OCI-LY1 (cell line): ENCODE measurements around the gene RAB21.

Source experiments
- EZH2 ChIP-seq: fragments of 200-600 bp; sonication (generic), shearing (Covaris generic); IDR thresholded peaks from 2 replicates; pipeline ENCODE4 v1.8.0; 2017; ENCODE audit warnings: borderline replicate concordance, mixed run types, mild to moderate bottlenecking, antibody characterized with exemption, low read length, moderate library complexity, mixed read lengths
- TF ChIP-seq, protein P1 (sequence below): fragments of 200-600 bp; sonication (generic), shearing (Covaris generic); IDR thresholded peaks from 2 replicates; pipeline ENCODE4 v1.5.1; 2017; ENCODE audit warnings: mild to moderate bottlenecking, antibody characterized with exemption, low read length, moderate library complexity, mixed read lengths

DNA sequence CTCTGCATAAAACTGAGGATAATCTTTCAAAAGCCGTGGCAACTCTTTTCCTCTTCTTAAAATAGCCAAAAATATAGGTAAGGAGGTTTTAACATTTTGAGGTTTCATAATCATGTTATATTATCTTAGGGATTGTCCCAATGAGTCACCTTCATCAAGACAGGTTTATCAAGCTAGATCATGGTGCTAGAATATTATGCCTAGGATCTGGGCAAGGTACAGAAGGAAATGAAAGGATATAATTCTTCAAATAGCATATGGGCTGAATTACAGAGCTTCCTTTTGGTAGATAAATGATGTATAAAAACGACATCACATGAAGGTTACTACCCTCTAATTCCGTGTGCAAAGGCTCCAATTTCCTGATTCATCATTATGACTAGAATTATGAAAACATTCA is 56.3 kb downstream of the RAB21 start:
- TF ChIP-seq, protein P1, sequence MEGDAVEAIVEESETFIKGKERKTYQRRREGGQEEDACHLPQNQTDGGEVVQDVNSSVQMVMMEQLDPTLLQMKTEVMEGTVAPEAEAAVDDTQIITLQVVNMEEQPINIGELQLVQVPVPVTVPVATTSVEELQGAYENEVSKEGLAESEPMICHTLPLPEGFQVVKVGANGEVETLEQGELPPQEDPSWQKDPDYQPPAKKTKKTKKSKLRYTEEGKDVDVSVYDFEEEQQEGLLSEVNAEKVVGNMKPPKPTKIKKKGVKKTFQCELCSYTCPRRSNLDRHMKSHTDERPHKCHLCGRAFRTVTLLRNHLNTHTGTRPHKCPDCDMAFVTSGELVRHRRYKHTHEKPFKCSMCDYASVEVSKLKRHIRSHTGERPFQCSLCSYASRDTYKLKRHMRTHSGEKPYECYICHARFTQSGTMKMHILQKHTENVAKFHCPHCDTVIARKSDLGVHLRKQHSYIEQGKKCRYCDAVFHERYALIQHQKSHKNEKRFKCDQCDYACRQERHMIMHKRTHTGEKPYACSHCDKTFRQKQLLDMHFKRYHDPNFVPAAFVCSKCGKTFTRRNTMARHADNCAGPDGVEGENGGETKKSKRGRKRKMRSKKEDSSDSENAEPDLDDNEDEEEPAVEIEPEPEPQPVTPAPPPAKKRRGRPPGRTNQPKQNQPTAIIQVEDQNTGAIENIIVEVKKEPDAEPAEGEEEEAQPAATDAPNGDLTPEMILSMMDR = no peak
- TF ChIP-seq EZH2 = no peak
